Neutrophil (primary cell): ENCODE data around the gene POLDIP3.

Source experiments
- H3K27ac ChIP-seq: fragments of 200-600 bp; sonication (generic); 2 replicates; pipeline ENCODE4 v1.5.1; 2016; ENCODE audit warnings: mild to moderate bottlenecking, moderate library complexity
- H3K27me3 ChIP-seq: fragments of 200-600 bp; sonication (generic); 2 replicates; pipeline ENCODE4 v1.6.0; 2016; ENCODE audit warnings: mild to moderate bottlenecking
- H3K36me3 ChIP-seq: fragments of 200-600 bp; sonication (generic); 2 replicates; pipeline ENCODE4 v1.5.1; 2017
- H3K4me1 ChIP-seq, 2 experiments: fragments of 200-600 bp in 1 of 2; sonication (generic) in 1 of 2; 1 replicate in 1 of 2; 2 replicates in 1 of 2; pipeline versions ENCODE4 v1.5.1 to v1.6.1; 2013 to 2016; ENCODE audit warnings: low read depth in 1 of 2, low read length in 1 of 2, mild to moderate bottlenecking in 1 of 2, moderate library complexity in 1 of 2; ENCODE audit not compliant: control insufficient read depth in 1 of 2, insufficient read depth in 1 of 2
- H3K4me3 ChIP-seq, 2 experiments: fragments of 200-600 bp in 1 of 2; sonication (generic) in 1 of 2; 1 replicate in 1 of 2; 2 replicates in 1 of 2; pipeline ENCODE4 v1.5.1; 2013 to 2016; ENCODE audit warnings: low read depth in 1 of 2, low read length in 1 of 2, mild to moderate bottlenecking in 1 of 2, moderate library complexity in 1 of 2
- H3K9me3 ChIP-seq: fragments of 200-600 bp; sonication (generic); 2 replicates; pipeline ENCODE4 v1.5.1; 2016
- TF ChIP-seq, protein P1 (sequence below): fragments of 200-600 bp; sonication (generic); IDR thresholded peaks from 2 replicates; pipeline ENCODE4 v1.5.1; 2016; ENCODE audit warnings: antibody characterized with exemption

Gene POLDIP3

DNA sequence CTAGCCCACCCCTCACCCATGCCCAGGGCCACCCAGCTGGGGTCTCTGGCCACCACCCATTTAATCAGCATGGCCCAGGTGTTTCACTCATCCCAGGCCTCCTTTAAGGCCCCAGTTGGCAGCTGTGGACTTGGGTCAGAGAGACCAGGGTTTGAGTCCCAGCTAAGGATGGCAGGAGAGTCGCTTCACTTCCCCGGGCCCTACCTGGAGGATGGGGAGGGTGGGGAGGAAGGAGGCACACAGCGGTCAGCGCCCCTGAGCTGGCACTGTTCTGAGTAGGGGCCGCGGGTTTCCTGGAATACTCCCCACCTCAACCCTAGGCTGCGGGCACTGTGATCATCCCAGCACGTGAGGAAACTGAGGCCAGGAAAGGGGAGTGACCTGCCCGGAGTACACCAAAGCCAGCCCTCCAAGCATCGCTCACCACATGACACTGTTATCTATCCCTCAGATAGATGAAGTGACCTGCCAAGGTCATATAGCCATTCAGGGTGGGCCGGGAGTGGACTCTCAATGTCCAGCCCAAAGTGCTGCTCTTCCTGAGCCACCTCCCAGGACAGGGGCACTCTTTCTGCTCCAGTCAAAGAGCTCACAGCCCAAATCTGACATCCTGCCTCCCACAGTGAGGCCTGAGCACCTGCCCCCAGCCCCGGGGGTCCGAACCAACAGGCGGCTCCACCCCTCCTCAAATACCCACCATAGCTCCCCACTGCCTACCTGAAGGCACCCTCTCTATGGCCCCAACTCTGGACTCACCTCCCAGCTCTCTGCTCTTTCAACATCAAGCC is 29.1 kb upstream of the POLDIP3 start:
- H3K27me3 ChIP-seq: no peaks in the 10 kb centered on the region
- H3K4me3 ChIP-seq: no peak overlapping the region
- TF ChIP-seq, protein P1, sequence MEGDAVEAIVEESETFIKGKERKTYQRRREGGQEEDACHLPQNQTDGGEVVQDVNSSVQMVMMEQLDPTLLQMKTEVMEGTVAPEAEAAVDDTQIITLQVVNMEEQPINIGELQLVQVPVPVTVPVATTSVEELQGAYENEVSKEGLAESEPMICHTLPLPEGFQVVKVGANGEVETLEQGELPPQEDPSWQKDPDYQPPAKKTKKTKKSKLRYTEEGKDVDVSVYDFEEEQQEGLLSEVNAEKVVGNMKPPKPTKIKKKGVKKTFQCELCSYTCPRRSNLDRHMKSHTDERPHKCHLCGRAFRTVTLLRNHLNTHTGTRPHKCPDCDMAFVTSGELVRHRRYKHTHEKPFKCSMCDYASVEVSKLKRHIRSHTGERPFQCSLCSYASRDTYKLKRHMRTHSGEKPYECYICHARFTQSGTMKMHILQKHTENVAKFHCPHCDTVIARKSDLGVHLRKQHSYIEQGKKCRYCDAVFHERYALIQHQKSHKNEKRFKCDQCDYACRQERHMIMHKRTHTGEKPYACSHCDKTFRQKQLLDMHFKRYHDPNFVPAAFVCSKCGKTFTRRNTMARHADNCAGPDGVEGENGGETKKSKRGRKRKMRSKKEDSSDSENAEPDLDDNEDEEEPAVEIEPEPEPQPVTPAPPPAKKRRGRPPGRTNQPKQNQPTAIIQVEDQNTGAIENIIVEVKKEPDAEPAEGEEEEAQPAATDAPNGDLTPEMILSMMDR: no peak
- H3K27ac ChIP-seq: no peak overlapping the region
- H3K36me3 ChIP-seq: no peaks in the 10 kb centered on the region
- peaks cover 41 to 45% of the 10 kb centered on the region in 2 experiments for H3K4me1 ChIP-seq
- H3K9me3 ChIP-seq: no peaks in the 10 kb centered on the region

DNA sequence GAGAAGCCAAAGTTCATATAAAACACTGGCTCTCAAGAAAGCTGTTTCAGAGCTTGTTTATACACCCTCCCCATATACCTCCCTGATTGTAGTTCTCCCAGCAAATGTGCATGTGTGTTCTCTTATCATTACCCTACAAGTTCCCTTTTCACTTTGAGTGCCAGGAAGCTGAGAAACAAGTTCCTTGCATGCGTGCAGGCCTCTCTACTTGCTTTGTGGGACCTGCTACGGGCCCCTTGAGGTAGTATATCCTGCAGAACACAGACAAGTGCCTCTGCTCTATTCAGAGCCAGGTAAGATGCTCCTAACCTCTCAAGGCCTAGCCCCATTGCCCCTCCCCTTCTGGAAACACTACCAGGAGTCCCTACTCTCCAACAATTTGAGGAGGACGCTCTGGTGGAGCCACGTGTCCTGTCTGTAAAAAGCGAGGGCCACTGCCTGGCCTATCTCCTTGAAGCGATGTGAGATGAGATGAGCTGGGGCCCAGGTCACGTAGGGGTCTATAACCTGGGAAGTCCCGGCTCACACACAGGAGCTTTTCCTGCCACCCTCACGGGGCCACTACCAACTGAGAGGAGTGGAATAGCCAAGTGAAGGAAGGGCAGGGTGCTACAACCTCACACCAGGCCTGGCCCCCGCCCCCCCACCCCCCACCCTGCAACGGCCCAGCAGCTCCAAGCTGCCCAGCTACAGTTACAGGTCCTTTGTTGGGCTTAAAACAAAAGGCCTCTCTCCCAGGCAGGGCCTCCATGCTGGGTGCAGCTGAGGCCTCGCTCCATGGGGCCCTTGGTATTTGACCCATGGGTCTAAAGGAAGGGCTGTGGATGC is 28.3 kb upstream of the POLDIP3 start:
- peaks cover 33 to 37% of the 10 kb centered on the region in 2 experiments for H3K4me1 ChIP-seq
- no peaks in the 10 kb centered on the region for H3K9me3 ChIP-seq
- no peaks in the 10 kb centered on the region for H3K27me3 ChIP-seq
- TF ChIP-seq, protein P1: no peak
- no peaks in the 10 kb centered on the region for H3K36me3 ChIP-seq
- no peak overlapping the region for H3K4me3 ChIP-seq
- H3K27ac ChIP-seq: peak overlapping the region; percentile 33

DNA sequence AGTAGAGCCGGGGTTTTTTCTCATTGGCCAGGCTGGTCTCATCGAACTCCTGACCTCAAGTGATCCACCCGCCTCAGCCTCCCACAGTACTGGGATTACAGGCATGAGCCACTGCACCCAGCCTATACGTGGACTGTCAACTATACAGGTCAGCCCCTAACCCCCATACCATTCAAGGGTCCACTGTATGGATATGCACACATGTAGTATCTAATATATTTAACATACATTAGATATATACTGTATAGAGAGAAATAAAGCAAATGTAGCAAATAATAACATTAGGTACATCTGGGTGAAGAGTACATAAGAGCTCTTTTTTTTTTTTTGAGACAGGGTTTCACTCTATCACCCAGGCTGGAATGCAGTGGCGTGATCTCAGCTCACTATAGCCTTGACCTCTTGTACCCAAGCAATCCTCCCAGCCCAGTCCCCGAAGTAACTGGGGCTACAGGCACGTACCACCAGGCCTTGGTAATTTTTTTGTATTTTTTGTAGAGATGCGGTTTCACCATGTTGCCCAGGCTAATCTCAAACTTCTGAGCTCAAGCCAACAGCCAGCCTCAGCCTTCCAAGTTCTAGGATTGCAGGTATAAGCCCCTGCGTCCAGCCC is 27.2 kb upstream of the POLDIP3 start:
- H3K9me3 ChIP-seq: no peaks in the 10 kb centered on the region
- no peaks in the 10 kb centered on the region for H3K27me3 ChIP-seq
- H3K36me3 ChIP-seq: no peaks in the 10 kb centered on the region
- H3K4me1 ChIP-seq: peaks cover 25 to 28% of the 10 kb centered on the region in 2 experiments
- no peak overlapping the region for H3K4me3 ChIP-seq
- no peak overlapping the region for H3K27ac ChIP-seq
- TF ChIP-seq, protein P1: no peak

DNA sequence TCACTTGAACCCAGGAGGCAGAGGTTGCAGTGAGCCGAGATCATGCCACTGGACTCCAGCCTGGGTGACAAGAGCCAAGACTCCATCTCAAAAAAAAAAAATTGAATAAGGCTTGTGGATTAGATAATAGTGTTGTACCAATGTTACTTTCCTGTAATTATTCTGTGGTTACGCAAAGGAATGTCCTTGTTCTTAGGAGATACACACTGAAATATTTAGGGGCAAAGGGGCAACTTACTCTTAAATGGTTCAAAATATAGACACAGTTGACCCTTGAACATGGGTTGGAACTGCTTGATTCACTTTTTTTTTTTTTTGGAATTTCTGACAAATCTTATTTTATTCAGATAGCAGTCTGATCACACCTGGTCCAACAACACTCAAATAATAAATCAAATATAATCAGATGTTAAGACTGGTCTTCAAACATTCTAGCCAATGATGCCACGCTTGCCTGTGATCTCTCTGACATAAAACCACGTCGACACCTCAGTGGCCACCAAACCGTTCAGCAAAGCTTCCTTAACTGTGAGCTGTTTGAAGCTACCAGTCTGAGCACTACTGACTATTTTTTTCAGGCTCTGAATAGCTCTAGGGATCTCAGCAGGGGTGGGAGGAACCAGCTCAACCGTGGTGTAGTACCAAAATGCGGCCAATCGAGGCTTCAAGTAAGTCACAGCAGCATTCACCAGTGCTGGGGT is 25.0 kb upstream of the POLDIP3 start:
- Histone ChIP-seq H3K9me3 (no peaks in the 10 kb centered on the region), H3K4me3 (no peak overlapping the region), H3K4me1 (peaks cover 16 to 20% of the 10 kb centered on the region in 2 experiments), H3K27ac (no peak overlapping the region), H3K27me3 (no peaks in the 10 kb centered on the region), H3K36me3 (peaks cover 19% of the 10 kb centered on the region)
- TF ChIP-seq, protein P1: no peak

DNA sequence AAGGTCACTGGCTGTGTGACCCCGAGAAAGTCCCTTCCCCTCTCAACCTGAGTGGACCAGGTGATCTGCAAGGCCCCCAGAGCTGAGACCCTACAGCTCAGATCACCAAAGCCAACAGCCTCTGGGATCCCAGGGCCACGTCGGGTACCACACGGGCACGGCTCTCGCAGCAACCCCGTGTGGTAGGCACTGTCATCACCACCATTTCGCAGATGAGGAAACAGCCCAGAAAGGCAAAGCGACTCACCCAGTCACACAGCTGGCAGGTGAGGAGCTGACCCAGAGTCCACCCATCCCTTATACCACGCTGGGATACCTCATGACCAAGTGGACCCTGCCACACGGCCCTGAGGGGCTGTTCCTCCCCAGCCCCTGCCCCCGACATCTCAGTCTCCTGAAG is 22.9 kb upstream of the POLDIP3 start:
- H3K9me3 ChIP-seq: no peaks in the 10 kb centered on the region
- H3K36me3 ChIP-seq: peaks cover 41% of the 10 kb centered on the region
- H3K27me3 ChIP-seq: no peaks in the 10 kb centered on the region
- H3K27ac ChIP-seq: no peak overlapping the region
- TF ChIP-seq, protein P1: no peak
- no peak overlapping the region for H3K4me3 ChIP-seq
- H3K4me1 ChIP-seq: peaks cover 0 to under 1% of the 10 kb centered on the region in 2 experiments
